ENCODE data around the gene PIEZO2.

- TF ChIP-seq YY1 (tag by site-specific recombination; IDR thresholded peaks at IDR 0.05) (no peak), CTCF (tag by site-specific recombination; IDR thresholded peaks at IDR 0.05) (no peak), ZNF548 (tag by site-specific recombination; IDR thresholded peaks at IDR 0.05) (no peak), ZNF561 (tag by site-specific recombination; IDR thresholded peaks at IDR 0.05; ENCODE audit: borderline replicate concordance) (no peak), ZNF26 (tag by site-specific recombination; IDR thresholded peaks at IDR 0.05) (no peak), ZNF513 (tag by site-specific recombination; IDR thresholded peaks at IDR 0.05) (no peak)
Measured at GRCh38 chr18:11035814-11036495, 113.4 kb downstream of the PIEZO2 start.
